ENCODE measurements around the gene WFDC12. TPM values are rescaled to one million over a fixed set of nuclear protein-coding genes. Genes with fewer than 3 reads are reported as not detected.
"Not testable (repeated sequence)": the region's sequence is repeated elsewhere in the genome, so short reads cannot be mapped to it uniquely, and the experiment has no call there.

Gene WFDC12, protein sequence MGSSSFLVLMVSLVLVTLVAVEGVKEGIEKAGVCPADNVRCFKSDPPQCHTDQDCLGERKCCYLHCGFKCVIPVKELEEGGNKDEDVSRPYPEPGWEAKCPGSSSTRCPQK
- total RNA-seq (not detected), polyA plus RNA-seq (not detected)

- ATAC-seq (ENCODE audit: low read depth in 2 of 2) (no peak), DNase-seq (no peak)
- Histone ChIP-seq H3K9me3 (ENCODE audit: control insufficient read depth in 2 of 2, low read length in 2 of 2) (no peaks in the 10 kb centered on the region), H3K36me3 (ENCODE audit: control insufficient read depth, insufficient read depth, low read length) (no peaks in the 10 kb centered on the region), H3K27ac (ENCODE audit: insufficient read depth, low read length, poor library complexity, severe bottlenecking) (no peak within 1 kb of the TSS), H3K4me3 (ENCODE audit: low read depth, low read length) (no peak within 1 kb of the TSS), H3K27me3 (ENCODE audit: control insufficient read depth, insufficient read depth, low read length) (peaks cover 19% of the 10 kb centered on the region), H3K4me1 (ENCODE audit: control insufficient read depth, insufficient read depth, low read length, poor library complexity, severe bottlenecking) (no peaks in the 10 kb centered on the region)
- H3K9me3 Mint-ChIP-seq: peaks cover 0 to 2% (median 0%) of the 10 kb centered on the region in 7 donors
- no peaks in the 10 kb centered on the region for H3K36me3 Mint-ChIP-seq
- H3K27ac Mint-ChIP-seq: no peak within 1 kb of the TSS
- H3K4me3 Mint-ChIP-seq: no peak within 1 kb of the TSS
- peaks cover 49% of the 10 kb centered on the region for H3K27me3 Mint-ChIP-seq
- H3K4me1 Mint-ChIP-seq: no peaks in the 10 kb centered on the region
These were observed at the start of gene WFDC12 for GRCh38 chr20:45124365-45124764. WFDC12 (minus strand) TSS chr20:45124465; CDS start chr20:45124447, 18 bp downstream.

DNA sequence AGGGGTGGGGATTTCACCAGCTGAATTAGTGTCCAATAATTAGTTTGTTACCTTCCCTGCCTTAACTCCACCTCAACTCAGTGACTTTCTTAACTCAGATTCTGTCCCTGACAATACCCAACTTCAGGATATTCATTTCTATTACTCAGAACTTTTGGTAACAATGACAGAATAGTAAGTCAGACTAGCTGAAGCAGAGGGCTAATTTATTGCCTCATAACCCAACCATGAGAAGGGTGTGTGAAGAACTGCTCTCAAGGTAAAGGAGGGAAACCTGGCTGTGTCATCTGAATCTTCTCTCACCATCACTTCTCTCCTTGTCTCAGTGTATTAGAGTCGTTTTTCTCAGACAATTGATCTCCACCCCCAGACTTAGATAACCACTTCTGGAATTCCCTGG is 49.3 kb upstream of the WFDC12 start:
- Histone ChIP-seq H3K4me3 (ENCODE audit: low read depth, low read length) (no peak overlapping the region), H3K27me3 (ENCODE audit: control insufficient read depth, insufficient read depth, low read length) (peaks cover 24% of the 10 kb centered on the region), H3K4me1 (ENCODE audit: control insufficient read depth, insufficient read depth, low read length, poor library complexity, severe bottlenecking) (no peaks in the 10 kb centered on the region), H3K36me3 (ENCODE audit: control insufficient read depth, insufficient read depth, low read length) (no peaks in the 10 kb centered on the region), H3K27ac (ENCODE audit: insufficient read depth, low read length, poor library complexity, severe bottlenecking) (no peak overlapping the region), H3K9me3 (ENCODE audit: control insufficient read depth in 2 of 2, low read length in 2 of 2) (no peaks in the 10 kb centered on the region)
- H3K4me1 Mint-ChIP-seq: no peaks in the 10 kb centered on the region
- peaks cover 4% of the 10 kb centered on the region for H3K36me3 Mint-ChIP-seq
- DNase-seq (no peak), ATAC-seq (ENCODE audit: low read depth in 2 of 2) (no peak)
- peaks cover 29% of the 10 kb centered on the region for H3K27me3 Mint-ChIP-seq
- no peak overlapping the region for H3K4me3 Mint-ChIP-seq
- peaks cover 0 to 5% (median 0%) of the 10 kb centered on the region in 7 donors for H3K9me3 Mint-ChIP-seq
- H3K27ac Mint-ChIP-seq: peak overlapping the region in 1 of 3 donors; percentile 1

DNA sequence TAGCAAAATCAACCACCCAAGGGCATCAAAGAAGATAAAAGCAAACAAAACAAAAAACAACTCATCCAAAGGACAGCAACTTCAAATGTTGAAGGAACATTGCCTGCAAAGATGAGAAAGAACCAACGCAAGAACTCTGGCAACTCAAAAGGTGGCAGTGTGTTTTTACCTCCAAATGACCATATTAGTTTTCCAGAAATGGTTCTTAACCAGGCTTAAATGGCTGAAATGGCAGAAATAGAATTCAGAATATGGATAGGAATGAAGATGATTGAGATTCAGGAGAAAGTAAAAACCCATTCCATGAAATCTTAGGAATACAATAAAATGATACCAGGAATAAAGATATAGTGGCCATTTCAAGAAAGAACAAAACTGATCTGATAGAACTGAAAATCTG is 40.6 kb upstream of the WFDC12 start:
- no peaks in the 10 kb centered on the region for H3K4me1 ChIP-seq (ENCODE audit: control insufficient read depth, insufficient read depth, low read length, poor library complexity, severe bottlenecking)
- no peaks in the 10 kb centered on the region for H3K36me3 Mint-ChIP-seq
- no peaks in the 10 kb centered on the region for H3K4me1 Mint-ChIP-seq
- H3K36me3 ChIP-seq (ENCODE audit: control insufficient read depth, insufficient read depth, low read length): no peaks in the 10 kb centered on the region
- H3K27ac Mint-ChIP-seq: no peak overlapping the region
- H3K4me3 Mint-ChIP-seq: no peak overlapping the region
- no peak overlapping the region for H3K27ac ChIP-seq (ENCODE audit: insufficient read depth, low read length, poor library complexity, severe bottlenecking)
- peaks cover 51% of the 10 kb centered on the region for H3K27me3 Mint-ChIP-seq
- H3K9me3 ChIP-seq (ENCODE audit: control insufficient read depth in 2 of 2, low read length in 2 of 2): peaks cover 0 to 9% of the 10 kb centered on the region in 2 experiments
- DNase-seq: no peak
- ATAC-seq (ENCODE audit: low read depth in 2 of 2): no peak
- peaks cover 0 to 29% (median 10%) of the 10 kb centered on the region in 7 donors for H3K9me3 Mint-ChIP-seq
- H3K27me3 ChIP-seq (ENCODE audit: control insufficient read depth, insufficient read depth, low read length): peaks cover 18% of the 10 kb centered on the region
- H3K4me3 ChIP-seq (ENCODE audit: low read depth, low read length): no peak overlapping the region

DNA sequence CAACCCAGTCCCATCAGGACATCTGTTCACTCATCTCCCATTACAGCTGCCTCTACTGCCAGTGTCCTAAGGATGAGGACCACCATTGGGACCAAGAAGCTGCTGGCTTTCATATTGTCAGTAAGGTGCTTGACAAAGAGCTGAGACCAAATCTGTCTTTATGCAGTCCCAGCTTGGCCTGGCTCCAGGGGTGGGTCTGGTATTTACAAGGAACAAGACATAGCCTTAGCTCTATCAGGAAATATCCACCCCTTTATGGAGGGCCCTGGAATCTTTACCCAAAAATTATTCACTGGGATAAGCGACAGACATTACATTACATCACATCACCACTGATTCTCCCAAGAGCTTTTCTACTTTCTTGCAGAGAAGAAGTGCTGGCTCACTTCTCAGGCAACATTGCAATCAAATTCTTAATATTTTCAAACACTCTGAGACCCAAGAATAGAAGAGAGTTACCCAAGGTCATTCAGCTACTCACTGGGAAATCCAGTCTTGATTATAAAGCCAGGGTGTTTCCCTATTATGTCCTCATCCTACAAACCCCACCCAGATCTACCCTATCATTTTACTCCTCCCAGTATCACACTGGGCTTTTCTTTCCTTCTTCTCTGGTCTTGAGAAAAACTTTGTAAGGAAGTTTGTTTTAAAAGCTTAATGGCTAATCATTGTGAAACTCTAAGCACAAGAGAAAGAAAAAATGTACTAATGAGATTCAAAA is 39.0 kb upstream of the WFDC12 start:
- no peaks in the 10 kb centered on the region for H3K4me1 ChIP-seq (ENCODE audit: control insufficient read depth, insufficient read depth, low read length, poor library complexity, severe bottlenecking)
- ATAC-seq (ENCODE audit: low read depth in 2 of 2) (no peak), DNase-seq (no peak)
- no peaks in the 10 kb centered on the region for H3K4me1 Mint-ChIP-seq
- peaks cover 22% of the 10 kb centered on the region for H3K27me3 ChIP-seq (ENCODE audit: control insufficient read depth, insufficient read depth, low read length)
- H3K36me3 Mint-ChIP-seq: no peaks in the 10 kb centered on the region
- no peak overlapping the region for H3K4me3 ChIP-seq (ENCODE audit: low read depth, low read length)
- peaks cover 0 to 41% (median 10%) of the 10 kb centered on the region in 7 donors for H3K9me3 Mint-ChIP-seq
- H3K27me3 Mint-ChIP-seq: peaks cover 52% of the 10 kb centered on the region
- no peaks in the 10 kb centered on the region for H3K36me3 ChIP-seq (ENCODE audit: control insufficient read depth, insufficient read depth, low read length)
- H3K27ac Mint-ChIP-seq: no peak overlapping the region
- no peak overlapping the region for H3K27ac ChIP-seq (ENCODE audit: insufficient read depth, low read length, poor library complexity, severe bottlenecking)
- no peak overlapping the region for H3K4me3 Mint-ChIP-seq
- peaks cover 13 to 21% of the 10 kb centered on the region in 2 experiments for H3K9me3 ChIP-seq (ENCODE audit: control insufficient read depth in 2 of 2, low read length in 2 of 2)

DNA sequence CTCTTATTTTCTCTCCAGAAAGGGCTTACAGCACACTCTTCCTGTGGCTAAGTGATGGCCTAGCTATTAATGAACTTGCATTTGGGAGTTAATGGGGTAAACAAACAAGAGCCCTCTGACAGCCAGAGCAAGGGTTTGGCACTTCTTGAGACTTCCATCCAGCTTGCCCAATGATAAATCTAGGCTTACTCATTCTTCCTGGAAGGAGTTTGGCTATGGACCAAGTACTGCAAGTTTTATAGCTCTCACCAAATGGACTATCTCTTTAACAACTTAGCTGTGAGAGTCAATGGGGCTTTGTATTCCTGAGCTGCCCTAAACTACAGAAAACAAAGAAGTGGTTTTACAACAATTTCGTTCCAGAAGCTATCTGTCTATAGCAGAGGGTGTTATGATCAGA is 33.7 kb upstream of the WFDC12 start:
- H3K27ac Mint-ChIP-seq: no peak overlapping the region
- Histone ChIP-seq H3K4me1 (ENCODE audit: control insufficient read depth, insufficient read depth, low read length, poor library complexity, severe bottlenecking) (no peaks in the 10 kb centered on the region), H3K4me3 (ENCODE audit: low read depth, low read length) (no peak overlapping the region), H3K36me3 (ENCODE audit: control insufficient read depth, insufficient read depth, low read length) (no peaks in the 10 kb centered on the region), H3K27me3 (ENCODE audit: control insufficient read depth, insufficient read depth, low read length) (peaks cover 13% of the 10 kb centered on the region), H3K27ac (ENCODE audit: insufficient read depth, low read length, poor library complexity, severe bottlenecking) (no peak overlapping the region), H3K9me3 (ENCODE audit: control insufficient read depth in 2 of 2, low read length in 2 of 2) (peaks cover 17 to 25% of the 10 kb centered on the region in 2 experiments)
- H3K4me1 Mint-ChIP-seq: no peaks in the 10 kb centered on the region
- ATAC-seq (ENCODE audit: low read depth in 2 of 2) (no peak), DNase-seq (no peak)
- no peak overlapping the region for H3K4me3 Mint-ChIP-seq
- no peaks in the 10 kb centered on the region for H3K36me3 Mint-ChIP-seq
- H3K27me3 Mint-ChIP-seq: peaks cover 57% of the 10 kb centered on the region
- H3K9me3 Mint-ChIP-seq: peaks cover 0 to 34% (median 7%) of the 10 kb centered on the region in 7 donors

DNA sequence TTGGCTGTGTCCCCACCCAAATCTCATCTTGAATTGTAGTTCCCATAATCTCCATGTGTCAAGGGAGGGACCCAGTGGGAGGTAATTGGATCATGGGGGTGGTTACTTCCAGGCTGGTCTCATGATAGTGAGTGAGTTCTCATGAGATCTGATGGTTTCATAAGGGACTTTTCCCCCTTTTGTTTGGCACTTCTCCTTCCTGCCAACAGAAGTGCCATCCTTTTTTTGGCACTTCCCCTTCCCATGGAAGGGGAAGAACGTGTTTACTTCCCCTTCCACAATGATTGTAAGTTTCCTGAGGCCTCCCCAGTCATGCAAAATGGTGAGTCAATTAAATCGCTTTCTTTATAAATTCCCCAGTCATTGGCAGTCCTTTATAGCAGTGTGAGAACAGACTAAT is 32.4 kb upstream of the WFDC12 start:
- no peak overlapping the region for H3K27ac Mint-ChIP-seq
- H3K9me3 ChIP-seq (ENCODE audit: control insufficient read depth in 2 of 2, low read length in 2 of 2): peaks cover 16 to 17% of the 10 kb centered on the region in 2 experiments
- H3K4me3 ChIP-seq (ENCODE audit: low read depth, low read length): no peak overlapping the region
- H3K4me1 ChIP-seq (ENCODE audit: control insufficient read depth, insufficient read depth, low read length, poor library complexity, severe bottlenecking): no peaks in the 10 kb centered on the region
- H3K9me3 Mint-ChIP-seq: peaks cover 0 to 27% (median 5%) of the 10 kb centered on the region in 7 donors
- H3K27ac ChIP-seq (ENCODE audit: insufficient read depth, low read length, poor library complexity, severe bottlenecking): no peak overlapping the region
- H3K4me3 Mint-ChIP-seq: no peak overlapping the region
- DNase-seq (no peak), ATAC-seq (ENCODE audit: low read depth in 2 of 2) (no peak)
- no peaks in the 10 kb centered on the region for H3K4me1 Mint-ChIP-seq
- no peaks in the 10 kb centered on the region for H3K36me3 Mint-ChIP-seq
- peaks cover 15% of the 10 kb centered on the region for H3K27me3 ChIP-seq (ENCODE audit: control insufficient read depth, insufficient read depth, low read length)
- H3K36me3 ChIP-seq (ENCODE audit: control insufficient read depth, insufficient read depth, low read length): no peaks in the 10 kb centered on the region
- H3K27me3 Mint-ChIP-seq: peaks cover 47% of the 10 kb centered on the region

GRCh38 chr20:45154794-45155193 is 30.5 kb upstream of the WFDC12 start:
- H3K36me3 ChIP-seq (ENCODE audit: control insufficient read depth, insufficient read depth, low read length); ATAC-seq (ENCODE audit: low read depth in 2 of 2); H3K4me1 Mint-ChIP-seq; H3K4me3 Mint-ChIP-seq; H3K27ac ChIP-seq (ENCODE audit: insufficient read depth, low read length, poor library complexity, severe bottlenecking); DNase-seq; H3K36me3 Mint-ChIP-seq; H3K27ac Mint-ChIP-seq; H3K4me3 ChIP-seq (ENCODE audit: low read depth, low read length); H3K4me1 ChIP-seq (ENCODE audit: control insufficient read depth, insufficient read depth, low read length, poor library complexity, severe bottlenecking): not testable (repeated sequence)
- peaks cover 0 to 19% (median 5%) of the 10 kb centered on the region in 7 donors for H3K9me3 Mint-ChIP-seq
- Histone ChIP-seq H3K27me3 (ENCODE audit: control insufficient read depth, insufficient read depth, low read length) (peaks cover 25% of the 10 kb centered on the region), H3K9me3 (ENCODE audit: control insufficient read depth in 2 of 2, low read length in 2 of 2) (peaks cover 16 to 17% of the 10 kb centered on the region in 2 experiments)
- H3K27me3 Mint-ChIP-seq: peaks cover 38% of the 10 kb centered on the region

DNA sequence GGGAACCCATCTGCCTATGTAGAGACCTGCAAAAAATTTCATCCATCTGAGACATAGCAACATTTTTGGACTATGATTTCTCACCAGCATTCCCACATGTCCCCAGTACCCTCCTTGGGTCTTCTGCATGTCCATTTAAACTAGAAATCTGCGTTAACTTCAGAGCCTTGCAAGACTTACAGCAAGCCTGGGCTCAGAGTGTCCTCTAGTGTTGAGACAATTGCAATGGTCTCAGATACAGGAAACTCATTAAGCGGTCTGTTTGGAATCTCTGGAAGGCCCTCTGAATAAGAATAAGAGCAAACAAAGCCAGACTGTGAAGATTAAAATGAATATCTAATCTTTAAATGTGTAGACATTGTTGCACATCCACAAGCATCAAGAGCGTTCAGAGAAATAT is 29.9 kb upstream of the WFDC12 start:
- Histone ChIP-seq H3K27me3 (ENCODE audit: control insufficient read depth, insufficient read depth, low read length) (peaks cover 21% of the 10 kb centered on the region), H3K4me3 (ENCODE audit: low read depth, low read length) (no peak overlapping the region), H3K36me3 (ENCODE audit: control insufficient read depth, insufficient read depth, low read length) (no peaks in the 10 kb centered on the region), H3K4me1 (ENCODE audit: control insufficient read depth, insufficient read depth, low read length, poor library complexity, severe bottlenecking) (no peaks in the 10 kb centered on the region), H3K9me3 (ENCODE audit: control insufficient read depth in 2 of 2, low read length in 2 of 2) (peaks cover 13% of the 10 kb centered on the region in 2 experiments), H3K27ac (ENCODE audit: insufficient read depth, low read length, poor library complexity, severe bottlenecking) (no peak overlapping the region)
- DNase-seq (no peak), ATAC-seq (ENCODE audit: low read depth in 2 of 2) (no peak)
- H3K27ac Mint-ChIP-seq: no peak overlapping the region
- H3K4me3 Mint-ChIP-seq: no peak overlapping the region
- peaks cover 42% of the 10 kb centered on the region for H3K27me3 Mint-ChIP-seq
- peaks cover 0 to 17% (median 5%) of the 10 kb centered on the region in 7 donors for H3K9me3 Mint-ChIP-seq
- no peaks in the 10 kb centered on the region for H3K4me1 Mint-ChIP-seq
- H3K36me3 Mint-ChIP-seq: no peaks in the 10 kb centered on the region

Measured in CD4-positive, CD25-positive, alpha-beta regulatory T cell (primary cell).